RWPE2 (cell line): Measurements from ENCODE around the gene MORN1.

Experiments
- ATAC-seq: fragments of 200-7000 bp; cut with Tn5 transposase; 3 replicates; pipeline ENCODE4 v1.9.1; 2021; ENCODE audit warnings: low read depth
- DNase-seq: peaks from one replicate; pipeline ENCODE4 v3.0.0-alpha.2; 2020; ENCODE audit warnings: low spot score
- H3K27ac ChIP-seq: fragments of 450-650 bp; 2 replicates; pipeline ENCODE4 v1.5.1; 2017; ENCODE audit warnings: mild to moderate bottlenecking; ENCODE audit not compliant: poor library complexity, severe bottlenecking
- H3K27me3 ChIP-seq: fragments of 250-450 bp; sonication (Bioruptor Pico); 2 replicates; pipeline ENCODE4 v1.5.1; 2021; ENCODE audit warnings: mild to moderate bottlenecking, moderate library complexity; ENCODE audit not compliant: insufficient read depth, poor library complexity, severe bottlenecking
- H3K36me3 ChIP-seq: fragments of 250-450 bp; sonication (Bioruptor Pico); 2 replicates; pipeline ENCODE4 v1.5.1; 2020; ENCODE audit warnings: low read depth, mild to moderate bottlenecking, moderate library complexity
- H3K4me1 ChIP-seq: fragments of 250-450 bp; sonication (Bioruptor Pico); 2 replicates; pipeline ENCODE4 v1.5.1; 2021; ENCODE audit warnings: mild to moderate bottlenecking, moderate library complexity; ENCODE audit not compliant: insufficient read depth, poor library complexity, severe bottlenecking
- H3K4me3 ChIP-seq: fragments of 250-450 bp; sonication (Bioruptor Pico); 2 replicates; pipeline ENCODE4 v1.5.1; 2021; ENCODE audit warnings: mild to moderate bottlenecking, moderate library complexity; ENCODE audit not compliant: severe bottlenecking
- H3K9me3 ChIP-seq: fragments of 250-450 bp; sonication (Bioruptor Pico); 2 replicates; pipeline ENCODE4 v1.5.1; 2021; ENCODE audit warnings: mild to moderate bottlenecking, moderate library complexity; ENCODE audit not compliant: severe bottlenecking
- TF ChIP-seq, protein P1 (sequence below): fragments of 450-650 bp; IDR thresholded peaks from one replicate; pipeline ENCODE4 v1.5.1; 2017; ENCODE audit warnings: mild to moderate bottlenecking, moderate library complexity; ENCODE audit not compliant: poor library complexity, severe bottlenecking

The MORN1 gene

GRCh38 chr1:2350501-2350900, 40.9 kb downstream of the MORN1 start:
- Histone ChIP-seq H3K4me3 (no peak overlapping the region), H3K9me3 (no peaks in the 10 kb centered on the region), H3K27ac (no peak overlapping the region), H3K4me1 (no peaks in the 10 kb centered on the region), H3K27me3 (no peaks in the 10 kb centered on the region), H3K36me3 (no peaks in the 10 kb centered on the region)
- TF ChIP-seq, protein P1, sequence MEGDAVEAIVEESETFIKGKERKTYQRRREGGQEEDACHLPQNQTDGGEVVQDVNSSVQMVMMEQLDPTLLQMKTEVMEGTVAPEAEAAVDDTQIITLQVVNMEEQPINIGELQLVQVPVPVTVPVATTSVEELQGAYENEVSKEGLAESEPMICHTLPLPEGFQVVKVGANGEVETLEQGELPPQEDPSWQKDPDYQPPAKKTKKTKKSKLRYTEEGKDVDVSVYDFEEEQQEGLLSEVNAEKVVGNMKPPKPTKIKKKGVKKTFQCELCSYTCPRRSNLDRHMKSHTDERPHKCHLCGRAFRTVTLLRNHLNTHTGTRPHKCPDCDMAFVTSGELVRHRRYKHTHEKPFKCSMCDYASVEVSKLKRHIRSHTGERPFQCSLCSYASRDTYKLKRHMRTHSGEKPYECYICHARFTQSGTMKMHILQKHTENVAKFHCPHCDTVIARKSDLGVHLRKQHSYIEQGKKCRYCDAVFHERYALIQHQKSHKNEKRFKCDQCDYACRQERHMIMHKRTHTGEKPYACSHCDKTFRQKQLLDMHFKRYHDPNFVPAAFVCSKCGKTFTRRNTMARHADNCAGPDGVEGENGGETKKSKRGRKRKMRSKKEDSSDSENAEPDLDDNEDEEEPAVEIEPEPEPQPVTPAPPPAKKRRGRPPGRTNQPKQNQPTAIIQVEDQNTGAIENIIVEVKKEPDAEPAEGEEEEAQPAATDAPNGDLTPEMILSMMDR = no peak
- DNase-seq (peak; percentile 31), ATAC-seq (no peak)

DNA sequence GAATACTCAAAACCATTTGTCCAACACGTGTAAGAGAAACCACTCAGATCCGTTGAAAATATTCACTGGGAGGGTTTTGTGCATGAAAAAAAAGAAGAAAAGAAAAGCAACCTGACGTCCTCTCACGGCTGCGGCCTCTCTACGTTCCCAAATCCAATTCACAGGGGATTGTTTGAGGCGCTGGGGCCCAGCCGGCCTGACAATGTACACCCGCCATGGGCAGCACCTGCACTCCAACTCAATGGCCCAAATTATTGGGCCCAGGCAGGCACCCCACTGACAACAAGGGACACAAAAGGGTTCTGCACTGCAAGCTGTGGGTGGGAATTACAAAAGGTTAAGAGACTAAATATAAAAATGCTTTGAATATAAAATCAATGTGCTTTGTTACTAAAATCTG, 41.5 kb downstream of the MORN1 start:
- peak; percentile 19 for DNase-seq
- Histone ChIP-seq H3K9me3 (no peaks in the 10 kb centered on the region), H3K36me3 (no peaks in the 10 kb centered on the region), H3K27me3 (no peaks in the 10 kb centered on the region), H3K4me3 (no peak overlapping the region), H3K4me1 (no peaks in the 10 kb centered on the region), H3K27ac (no peak overlapping the region)
- TF ChIP-seq, protein P1 = no peak
- no peak for ATAC-seq

GRCh38 chr1:2348346-2349325, 42.7 kb downstream of the MORN1 start:
- no peak overlapping the region for H3K27ac ChIP-seq
- H3K4me1 ChIP-seq = peaks cover 5% of the 10 kb centered on the region
- TF ChIP-seq, protein P1 = no peak
- no peaks in the 10 kb centered on the region for H3K27me3 ChIP-seq
- no peak overlapping the region for H3K4me3 ChIP-seq
- ATAC-seq = no peak
- no peaks in the 10 kb centered on the region for H3K36me3 ChIP-seq
- peak; percentile 58 for DNase-seq
- no peaks in the 10 kb centered on the region for H3K9me3 ChIP-seq

- Histone ChIP-seq H3K4me3 (no peak overlapping the region), H3K27ac (no peak overlapping the region), H3K36me3 (no peaks in the 10 kb centered on the region), H3K27me3 (no peaks in the 10 kb centered on the region), H3K4me1 (peaks cover 5% of the 10 kb centered on the region), H3K9me3 (no peaks in the 10 kb centered on the region)
- peak; percentile 26 for DNase-seq
- ATAC-seq = no peak
- TF ChIP-seq, protein P1 = no peak
Measured at GRCh38 chr1:2347896-2348295, 43.5 kb downstream of the MORN1 start.

- Histone ChIP-seq H3K27me3 (no peaks in the 10 kb centered on the region), H3K36me3 (no peaks in the 10 kb centered on the region), H3K4me3 (no peak overlapping the region), H3K9me3 (no peaks in the 10 kb centered on the region), H3K4me1 (peaks cover 5% of the 10 kb centered on the region), H3K27ac (no peak overlapping the region)
- TF ChIP-seq, protein P1 = no peak
- peak; percentile 55 for DNase-seq
- ATAC-seq = no peak
Measured at GRCh38 chr1:2347409-2347785, 44.0 kb downstream of the MORN1 start.
